ENCODE results near the gene WNK1. TPM values are rescaled to one million over a fixed set of nuclear protein-coding genes. Genes with fewer than 3 reads are reported as not detected.

Gene WNK1
- total RNA-seq, 1 donor from 2014 or later = 57.7 TPM

- no peak overlapping the region for H3K4me3 ChIP-seq (ENCODE audit: low read depth, low read length)
- H3K27me3 ChIP-seq (ENCODE audit: control insufficient read depth, insufficient read depth, low read length) = no peaks in the 10 kb centered on the region
- no peak for FAIRE-seq
- H3K36me3 ChIP-seq (ENCODE audit: control insufficient read depth, insufficient read depth, low read length) = peaks cover 1% of the 10 kb centered on the region
- TF ChIP-seq, protein P1, sequence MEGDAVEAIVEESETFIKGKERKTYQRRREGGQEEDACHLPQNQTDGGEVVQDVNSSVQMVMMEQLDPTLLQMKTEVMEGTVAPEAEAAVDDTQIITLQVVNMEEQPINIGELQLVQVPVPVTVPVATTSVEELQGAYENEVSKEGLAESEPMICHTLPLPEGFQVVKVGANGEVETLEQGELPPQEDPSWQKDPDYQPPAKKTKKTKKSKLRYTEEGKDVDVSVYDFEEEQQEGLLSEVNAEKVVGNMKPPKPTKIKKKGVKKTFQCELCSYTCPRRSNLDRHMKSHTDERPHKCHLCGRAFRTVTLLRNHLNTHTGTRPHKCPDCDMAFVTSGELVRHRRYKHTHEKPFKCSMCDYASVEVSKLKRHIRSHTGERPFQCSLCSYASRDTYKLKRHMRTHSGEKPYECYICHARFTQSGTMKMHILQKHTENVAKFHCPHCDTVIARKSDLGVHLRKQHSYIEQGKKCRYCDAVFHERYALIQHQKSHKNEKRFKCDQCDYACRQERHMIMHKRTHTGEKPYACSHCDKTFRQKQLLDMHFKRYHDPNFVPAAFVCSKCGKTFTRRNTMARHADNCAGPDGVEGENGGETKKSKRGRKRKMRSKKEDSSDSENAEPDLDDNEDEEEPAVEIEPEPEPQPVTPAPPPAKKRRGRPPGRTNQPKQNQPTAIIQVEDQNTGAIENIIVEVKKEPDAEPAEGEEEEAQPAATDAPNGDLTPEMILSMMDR (IDR thresholded peaks at IDR 0.05; ENCODE audit: insufficient read depth, low read length, severe bottlenecking) = no peak
- no peak for DNase-seq (ENCODE audit: low read depth)
These were observed 38.2 kb downstream of the WNK1 start for GRCh38 chr12:790608-791007.

DNA sequence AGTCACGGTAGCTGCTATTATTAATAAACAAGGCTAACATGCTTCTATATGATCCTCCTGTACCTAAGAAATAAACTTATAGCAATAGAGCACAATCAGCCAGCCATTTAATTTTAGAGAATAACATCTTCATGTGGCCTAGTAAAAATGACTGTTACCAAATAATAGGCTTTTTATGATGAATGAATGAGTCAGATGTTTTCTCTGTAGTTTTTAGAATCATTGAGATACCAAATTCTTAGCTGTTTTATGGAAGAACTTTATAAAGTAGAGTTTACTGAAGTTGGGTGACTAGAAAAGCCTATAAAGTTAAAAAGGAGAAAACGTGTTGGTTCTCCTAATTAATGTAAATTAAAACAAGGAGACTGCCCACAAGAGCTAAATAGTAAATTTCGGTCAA lies 40.7 kb downstream of the WNK1 start:
- Histone ChIP-seq H3K27me3 (ENCODE audit: control insufficient read depth, insufficient read depth, low read length) (no peaks in the 10 kb centered on the region), H3K4me3 (ENCODE audit: low read depth, low read length) (no peak overlapping the region), H3K36me3 (ENCODE audit: control insufficient read depth, insufficient read depth, low read length) (peaks cover 1% of the 10 kb centered on the region)
- DNase-seq (ENCODE audit: low read depth) (no peak), FAIRE-seq (no peak)
- TF ChIP-seq, protein P1 (IDR thresholded peaks at IDR 0.05; ENCODE audit: insufficient read depth, low read length, severe bottlenecking) = no peak

GRCh38 chr12:793711-794110 lies 41.3 kb downstream of the WNK1 start:
- no peaks in the 10 kb centered on the region for H3K27me3 ChIP-seq (ENCODE audit: control insufficient read depth, insufficient read depth, low read length)
- peaks cover 1% of the 10 kb centered on the region for H3K36me3 ChIP-seq (ENCODE audit: control insufficient read depth, insufficient read depth, low read length)
- DNase-seq (ENCODE audit: low read depth) (no peak), FAIRE-seq (no peak)
- H3K4me3 ChIP-seq (ENCODE audit: low read depth, low read length) = no peak overlapping the region
- TF ChIP-seq, protein P1 (IDR thresholded peaks at IDR 0.05; ENCODE audit: insufficient read depth, low read length, severe bottlenecking) = no peak

DNA sequence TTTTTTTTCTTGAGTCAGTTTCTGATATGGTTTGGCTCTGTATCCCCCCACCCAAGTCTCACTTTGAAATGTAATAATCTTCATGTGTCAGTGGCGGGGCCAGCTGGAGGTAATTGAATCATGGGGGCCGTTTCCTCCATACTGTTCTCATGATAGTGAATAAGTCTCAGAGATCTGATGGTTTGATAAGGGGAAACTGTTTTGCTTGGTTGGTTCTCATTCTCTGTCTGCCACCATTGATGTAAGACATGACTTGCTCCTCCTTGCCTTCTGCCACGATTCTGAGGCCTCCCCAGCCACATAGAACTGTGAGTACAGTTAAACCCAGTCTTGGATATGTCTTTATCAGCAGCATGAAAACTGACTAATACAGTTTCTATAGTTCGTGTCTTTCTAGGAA lies 42.9 kb downstream of the WNK1 start:
- TF ChIP-seq, protein P1 (IDR thresholded peaks at IDR 0.05; ENCODE audit: insufficient read depth, low read length, severe bottlenecking) = no peak
- DNase-seq (ENCODE audit: low read depth) (no peak), FAIRE-seq (no peak)
- Histone ChIP-seq H3K27me3 (ENCODE audit: control insufficient read depth, insufficient read depth, low read length) (no peaks in the 10 kb centered on the region), H3K36me3 (ENCODE audit: control insufficient read depth, insufficient read depth, low read length) (peaks cover under 1% of the 10 kb centered on the region), H3K4me3 (ENCODE audit: low read depth, low read length) (no peak overlapping the region)

DNA sequence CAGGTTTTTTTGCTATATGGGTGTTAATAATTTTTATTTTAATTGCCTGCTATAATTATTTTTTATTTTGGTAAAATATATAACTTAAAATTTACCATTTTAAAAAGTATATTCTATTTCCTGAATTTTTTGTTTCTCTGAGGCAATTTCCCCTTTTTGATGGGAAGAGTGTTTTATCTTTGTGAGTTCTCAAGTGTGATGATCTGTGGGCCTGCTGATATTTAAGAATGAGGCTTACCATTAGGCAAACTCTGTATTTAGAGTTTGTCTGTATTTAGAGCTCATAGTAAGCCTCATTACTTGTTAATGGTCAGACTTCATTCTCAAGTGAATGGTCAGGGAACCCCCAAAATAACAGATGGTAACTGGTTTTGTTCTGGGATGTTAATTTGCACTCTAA lies 48.0 kb downstream of the WNK1 start:
- FAIRE-seq (no peak), DNase-seq (ENCODE audit: low read depth) (no peak)
- Histone ChIP-seq H3K27me3 (ENCODE audit: control insufficient read depth, insufficient read depth, low read length) (no peaks in the 10 kb centered on the region), H3K36me3 (ENCODE audit: control insufficient read depth, insufficient read depth, low read length) (no peaks in the 10 kb centered on the region), H3K4me3 (ENCODE audit: low read depth, low read length) (no peak overlapping the region)
- TF ChIP-seq, protein P1 (IDR thresholded peaks at IDR 0.05; ENCODE audit: insufficient read depth, low read length, severe bottlenecking) = no peak
